Mesenchymal stem cell (in vitro differentiated cells and primary cell): Measurements from ENCODE around the gene PDE11A.

ENCODE experiments used
- DNase-seq: peaks from one replicate; pipeline ENCODE4 v3.0.0-alpha.2; 2013
- H2AFZ ChIP-seq: one replicate; pipeline ENCODE4 v1.6.1; 2013; ENCODE audit warnings: low read depth, mild to moderate bottlenecking, control low read depth, inconsistent platforms, low read length, moderate library complexity
- H2AK5ac ChIP-seq: 2 replicates; pipeline ENCODE4 v1.6.1; 2013; ENCODE audit warnings: low read length, moderate library complexity, mild to moderate bottlenecking, inconsistent platforms; ENCODE audit not compliant: severe bottlenecking
- H2BK120ac ChIP-seq: one replicate; pipeline ENCODE4 v1.6.1; 2013; ENCODE audit warnings: low read depth, mild to moderate bottlenecking, inconsistent platforms, low read length, moderate library complexity
- H2BK12ac ChIP-seq, 2 experiments: one replicate each; pipeline ENCODE4 v1.6.1; 2013; ENCODE audit warnings: inconsistent platforms in 2 of 2, low read length in 2 of 2, mild to moderate bottlenecking in 2 of 2, moderate library complexity in 2 of 2, control low read depth in 1 of 2
- H2BK15ac ChIP-seq: one replicate; pipeline ENCODE4 v1.6.1; 2013; ENCODE audit warnings: mild to moderate bottlenecking, low read depth, inconsistent platforms; ENCODE audit not compliant: poor library complexity, severe bottlenecking
- H2BK5ac ChIP-seq: 2 replicates; pipeline ENCODE4 v1.6.1; 2013; ENCODE audit warnings: low read depth, mild to moderate bottlenecking, low read length, control low read depth, inconsistent platforms; ENCODE audit not compliant: poor library complexity, severe bottlenecking
- H3K14ac ChIP-seq, 2 experiments: one replicate each; pipeline ENCODE4 v1.6.1; 2013; ENCODE audit warnings: inconsistent platforms in 2 of 2, low read length in 2 of 2, control low read depth in 1 of 2, mild to moderate bottlenecking in 1 of 2, moderate library complexity in 1 of 2
- H3K18ac ChIP-seq, 2 experiments: one replicate each; pipeline ENCODE4 v1.6.1; 2013; ENCODE audit warnings: inconsistent platforms in 2 of 2, low read length in 2 of 2, control low read depth in 1 of 2, low read depth in 1 of 2, mild to moderate bottlenecking in 1 of 2
- H3K23ac ChIP-seq, 2 experiments: one replicate each; pipeline ENCODE4 v1.6.1; 2013; ENCODE audit warnings: inconsistent platforms in 2 of 2, low read length in 2 of 2, mild to moderate bottlenecking in 2 of 2, moderate library complexity in 2 of 2, control low read depth in 1 of 2
- H3K27ac ChIP-seq: 2 replicates; pipeline ENCODE4 v1.5.1; 2013; ENCODE audit warnings: mild to moderate bottlenecking, moderate library complexity, low read length, control low read depth, inconsistent platforms; ENCODE audit not compliant: poor library complexity, severe bottlenecking
- H3K27me3 ChIP-seq, 2 experiments: 2 replicates each; pipeline versions ENCODE4 v1.6.1 to v1.7.0; 2013; ENCODE audit warnings: low read length in 2 of 2, mild to moderate bottlenecking in 2 of 2, moderate library complexity in 2 of 2, control low read depth in 1 of 2, inconsistent platforms in 1 of 2; ENCODE audit not compliant: control insufficient read depth in 1 of 2, insufficient read depth in 1 of 2
- H3K36me3 ChIP-seq, 2 experiments: 2 replicates each; pipeline versions ENCODE4 v1.6.1 to v1.7.0; 2013; ENCODE audit warnings: low read length in 2 of 2, control low read depth in 1 of 2, inconsistent platforms in 1 of 2, low read depth in 1 of 2, mild to moderate bottlenecking in 1 of 2; ENCODE audit not compliant: insufficient read depth in 2 of 2, control insufficient read depth in 1 of 2
- H3K4ac ChIP-seq, 2 experiments: one replicate each; pipeline ENCODE4 v1.6.1; 2013; ENCODE audit warnings: inconsistent platforms in 2 of 2, low read length in 2 of 2, mild to moderate bottlenecking in 2 of 2, moderate library complexity in 2 of 2, control low read depth in 1 of 2, low read depth in 1 of 2
- H3K4me1 ChIP-seq: 2 replicates; pipeline ENCODE4 v1.6.1; 2013; ENCODE audit warnings: low read depth, low read length, control low read depth; ENCODE audit not compliant: control insufficient read depth, insufficient read depth
- H3K4me2 ChIP-seq: 2 replicates; pipeline ENCODE4 v1.6.1; 2013; ENCODE audit warnings: low read length, mild to moderate bottlenecking, inconsistent platforms; ENCODE audit not compliant: poor library complexity, severe bottlenecking
- H3K4me3 ChIP-seq, 2 experiments: 2 replicates each; pipeline versions ENCODE4 v1.5.1 to v1.7.0; 2013; ENCODE audit warnings: low read length in 2 of 2, mild to moderate bottlenecking in 2 of 2, control low read depth in 1 of 2, low read depth in 1 of 2; ENCODE audit not compliant: insufficient read depth in 1 of 2
- H3K79me1 ChIP-seq: replicated peaks from 2 replicates; pipeline ENCODE4 v1.6.1; 2013; ENCODE audit warnings: mild to moderate bottlenecking, control low read depth, low read length, inconsistent platforms; ENCODE audit not compliant: poor library complexity, severe bottlenecking
- H3K9ac ChIP-seq: 2 replicates; pipeline ENCODE4 v1.7.0; 2013; ENCODE audit warnings: mild to moderate bottlenecking, low read length, moderate library complexity
- H3K9me3 ChIP-seq: 2 replicates; pipeline ENCODE4 v1.7.0; 2013; ENCODE audit warnings: mild to moderate bottlenecking, low read length; ENCODE audit not compliant: control insufficient read depth
- H4K8ac ChIP-seq: one replicate; pipeline ENCODE4 v1.6.1; 2013; ENCODE audit warnings: inconsistent platforms, mild to moderate bottlenecking, low read length, moderate library complexity
- H4K91ac ChIP-seq: one replicate; pipeline ENCODE4 v1.6.1; 2013; ENCODE audit warnings: mild to moderate bottlenecking, low read length, inconsistent platforms
- WGBS: methylation state at CpG from one replicate; pipeline ENCODE4 v1.1.7; 2013; ENCODE audit warnings: mixed read lengths; 5-methylcytosine and 5-hydroxymethylcytosine counted together

PDE11A gene

GRCh38 chr2:177669625-177670330, 402.8 kb downstream of the PDE11A start:
- no peaks in the 10 kb centered on the region for H3K4me1 ChIP-seq
- no peak overlapping the region for H2BK5ac ChIP-seq
- H3K36me3 ChIP-seq = no peaks in the 10 kb centered on the region
- H4K8ac ChIP-seq = no peak overlapping the region
- no peak overlapping the region for H2BK15ac ChIP-seq
- no peak overlapping the region for H3K4me3 ChIP-seq
- H3K18ac ChIP-seq = no peak overlapping the region
- H3K79me1 ChIP-seq = no peaks in the 10 kb centered on the region
- no peak overlapping the region for H3K23ac ChIP-seq
- no peak overlapping the region for H2BK12ac ChIP-seq
- H3K27ac ChIP-seq = no peak overlapping the region
- H3K9me3 ChIP-seq = no peaks in the 10 kb centered on the region
- no peak for DNase-seq
- no peak overlapping the region for H3K4ac ChIP-seq
- no peak overlapping the region for H2BK120ac ChIP-seq
- no peak overlapping the region for H2AK5ac ChIP-seq
- H3K4me2 ChIP-seq = no peak overlapping the region
- no peaks in the 10 kb centered on the region for H3K27me3 ChIP-seq
- WGBS = 85% methylated on average over 2 of the region's 3 CpGs
- no peak overlapping the region for H4K91ac ChIP-seq
- no peak overlapping the region for H3K14ac ChIP-seq
- no peak overlapping the region for H3K9ac ChIP-seq
- H2AFZ ChIP-seq = no peak overlapping the region

GRCh38 chr2:177669201-177669600, 403.4 kb downstream of the PDE11A start:
- Histone ChIP-seq H3K9ac (no peak overlapping the region), H3K27ac (no peak overlapping the region), H2BK5ac (no peak overlapping the region), H3K4me2 (no peak overlapping the region), H3K4me1 (no peaks in the 10 kb centered on the region), H3K23ac (no peak overlapping the region), H4K91ac (no peak overlapping the region), H4K8ac (no peak overlapping the region), H3K4ac (no peak overlapping the region), H2BK12ac (no peak overlapping the region), H2BK120ac (no peak overlapping the region), H3K9me3 (no peaks in the 10 kb centered on the region), H3K27me3 (no peaks in the 10 kb centered on the region), H2AFZ (no peak overlapping the region), H2BK15ac (no peak overlapping the region), H3K4me3 (no peak overlapping the region), H3K18ac (no peak overlapping the region), H2AK5ac (no peak overlapping the region), H3K36me3 (no peaks in the 10 kb centered on the region), H3K14ac (no peak overlapping the region), H3K79me1 (no peaks in the 10 kb centered on the region)
- DNase-seq = no peak
- WGBS = 88% methylated on average over 2 of the region's 5 CpGs

- no peak for DNase-seq
- no peak overlapping the region for H4K91ac ChIP-seq
- no peak overlapping the region for H2AK5ac ChIP-seq
- H2BK120ac ChIP-seq = no peak overlapping the region
- no peaks in the 10 kb centered on the region for H3K9me3 ChIP-seq
- H2AFZ ChIP-seq = no peak overlapping the region
- no peak overlapping the region for H3K27ac ChIP-seq
- H3K4me3 ChIP-seq = no peak overlapping the region
- H2BK12ac ChIP-seq = no peak overlapping the region
- H3K14ac ChIP-seq = no peak overlapping the region
- H3K9ac ChIP-seq = no peak overlapping the region
- no peak overlapping the region for H4K8ac ChIP-seq
- H3K4ac ChIP-seq = no peak overlapping the region
- no peaks in the 10 kb centered on the region for H3K4me1 ChIP-seq
- H3K4me2 ChIP-seq = no peak overlapping the region
- 96% methylated on average over 2 of the region's 3 CpGs for WGBS
- no peaks in the 10 kb centered on the region for H3K79me1 ChIP-seq
- H2BK15ac ChIP-seq = no peak overlapping the region
- H3K36me3 ChIP-seq = no peaks in the 10 kb centered on the region
- no peaks in the 10 kb centered on the region for H3K27me3 ChIP-seq
- no peak overlapping the region for H2BK5ac ChIP-seq
- no peak overlapping the region for H3K18ac ChIP-seq
- no peak overlapping the region for H3K23ac ChIP-seq
Measured at GRCh38 chr2:177668617-177669016, 404.0 kb downstream of the PDE11A start.

- H3K4me1 ChIP-seq = no peaks in the 10 kb centered on the region
- H4K8ac ChIP-seq = no peak overlapping the region
- H4K91ac ChIP-seq = no peak overlapping the region
- no peak overlapping the region for H2BK5ac ChIP-seq
- H3K27me3 ChIP-seq = no peaks in the 10 kb centered on the region
- H3K14ac ChIP-seq = no peak overlapping the region
- 0% methylated on average over 1 of the region's 1 CpG for WGBS
- peak; percentile 24 for DNase-seq
- no peak overlapping the region for H2AK5ac ChIP-seq
- no peak overlapping the region for H3K27ac ChIP-seq
- H2AFZ ChIP-seq = no peak overlapping the region
- H2BK120ac ChIP-seq = no peak overlapping the region
- H3K9me3 ChIP-seq = no peaks in the 10 kb centered on the region
- H3K18ac ChIP-seq = no peak overlapping the region
- no peak overlapping the region for H2BK15ac ChIP-seq
- H3K23ac ChIP-seq = no peak overlapping the region
- no peak overlapping the region for H3K4me2 ChIP-seq
- H3K36me3 ChIP-seq = no peaks in the 10 kb centered on the region
- no peak overlapping the region for H3K4me3 ChIP-seq
- no peak overlapping the region for H3K9ac ChIP-seq
- H2BK12ac ChIP-seq = no peak overlapping the region
- H3K79me1 ChIP-seq = no peaks in the 10 kb centered on the region
- no peak overlapping the region for H3K4ac ChIP-seq
Measured at GRCh38 chr2:177667626-177668025, 405.0 kb downstream of the PDE11A start.
